Hepatic stellate cell (primary cell): ENCODE measurements around the gene MED13L.

Experiments
- DNase-seq: peaks from one replicate; pipeline ENCODE4 v3.0.0; 2011; ENCODE audit warnings: low spot score

The MED13L gene

DNA sequence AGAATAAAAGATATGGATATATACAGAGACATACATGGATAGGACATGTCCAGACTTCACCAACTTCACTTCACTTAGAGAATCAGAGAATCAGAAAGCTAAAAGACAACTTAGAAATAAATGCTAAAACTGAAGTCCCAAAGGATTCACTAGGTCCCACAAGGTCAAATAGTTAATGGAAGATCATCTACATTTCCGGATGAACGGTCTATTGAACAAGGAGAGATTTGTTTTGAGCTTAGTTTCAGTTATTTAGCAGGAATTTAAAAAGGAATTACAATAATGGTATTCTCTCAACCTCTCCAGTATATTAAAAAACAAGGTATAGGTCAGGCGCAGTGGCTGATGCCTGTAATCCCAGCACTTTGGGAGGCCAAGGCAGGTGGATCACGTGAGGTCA is 187.0 kb downstream of the MED13L start:
- DNase-seq: no peak

- no peak for DNase-seq
Measured at GRCh38 chr12:116089080-116089479, 188.4 kb downstream of the MED13L start.

DNA sequence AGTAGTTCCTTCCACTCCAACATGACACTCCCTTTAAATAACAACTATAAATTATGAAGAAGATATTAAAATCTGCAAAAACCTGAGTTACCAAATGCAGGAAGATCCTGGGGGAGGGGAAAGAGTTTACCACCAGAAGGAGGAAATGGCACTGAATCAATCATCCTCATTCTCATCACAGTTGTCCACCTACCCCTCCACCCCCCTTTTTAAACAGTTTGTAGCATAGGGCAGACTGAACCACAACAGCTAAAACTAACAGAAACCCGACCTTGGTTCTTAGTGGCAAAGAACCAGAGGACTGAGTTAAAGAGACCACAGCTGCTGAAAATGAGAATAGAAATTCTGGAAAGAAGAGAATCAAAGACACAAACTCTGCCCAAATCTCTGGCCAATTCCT is 189.5 kb downstream of the MED13L start:
- no peak for DNase-seq

GRCh38 chr12:116087399-116087798 is 190.1 kb downstream of the MED13L start:
- DNase-seq: no peak

GRCh38 chr12:116080415-116080814 is 197.1 kb downstream of the MED13L start:
- no peak for DNase-seq

- DNase-seq: no peak
Measured at GRCh38 chr12:116078396-116078795, 199.1 kb downstream of the MED13L start.

DNA sequence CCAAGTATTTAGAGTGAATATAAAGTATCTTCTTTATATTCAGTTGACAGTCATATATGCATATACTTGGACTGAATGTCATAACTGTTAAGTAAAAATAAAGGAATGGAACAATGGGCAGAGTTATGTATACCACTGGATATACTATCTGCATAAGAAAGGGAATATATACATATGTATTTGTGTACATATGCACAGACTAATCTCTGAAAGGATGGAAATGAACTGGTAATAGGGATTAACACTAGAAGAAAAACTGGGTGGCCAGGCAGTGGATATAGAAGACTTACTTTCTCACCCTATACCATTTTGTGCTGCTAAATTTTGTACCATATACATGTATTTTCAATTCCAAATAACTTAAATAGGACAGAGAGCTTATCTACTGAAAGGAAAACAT is 200.1 kb downstream of the MED13L start:
- no peak for DNase-seq

DNA sequence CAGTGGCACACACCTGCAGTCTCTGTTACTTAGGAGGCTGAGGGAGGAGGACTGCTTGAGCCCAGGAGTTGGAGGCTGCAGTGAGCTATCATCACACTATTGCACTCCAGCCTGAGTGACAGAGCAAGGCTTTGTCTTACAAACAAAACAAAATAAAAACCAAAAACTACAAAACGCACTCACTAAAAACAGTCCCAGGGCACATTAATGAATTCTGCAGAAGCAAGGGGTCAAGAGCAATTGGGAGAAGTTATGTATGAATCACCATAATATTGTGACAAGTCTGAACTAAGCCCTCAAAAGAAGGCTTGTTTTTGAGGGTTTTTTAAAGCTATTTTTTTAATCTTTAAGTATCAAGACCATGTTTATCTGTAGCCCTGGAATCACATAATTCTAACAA is 201.1 kb downstream of the MED13L start:
- no peak for DNase-seq

GRCh38 chr12:116074686-116075085 is 202.8 kb downstream of the MED13L start:
- DNase-seq: no peak

GRCh38 chr12:116071555-116072230 is 205.8 kb downstream of the MED13L start:
- DNase-seq: no peak

- no peak for DNase-seq
Measured at GRCh38 chr12:116070444-116070843, 207.0 kb downstream of the MED13L start.

DNA sequence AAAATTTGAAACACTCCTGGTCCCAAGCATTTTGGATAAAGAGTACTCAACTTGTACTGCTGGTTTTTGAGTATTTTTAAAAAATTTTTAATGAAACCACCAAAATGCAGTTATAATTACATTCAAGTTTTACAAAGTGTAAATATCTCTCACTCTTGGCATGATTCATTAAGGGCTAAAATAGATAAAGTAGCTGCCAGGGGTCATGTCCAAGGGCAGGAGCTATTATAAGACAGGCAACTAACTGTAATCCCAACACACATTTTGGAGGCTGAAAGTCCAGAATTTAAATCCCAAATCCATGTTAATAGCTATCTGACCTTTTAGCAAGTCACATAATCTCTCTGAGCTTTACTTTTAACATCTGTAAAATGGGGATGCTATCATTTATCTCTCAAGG is 207.6 kb downstream of the MED13L start:
- no peak for DNase-seq

- DNase-seq: no peak
Measured at GRCh38 chr12:116068853-116069252, 208.6 kb downstream of the MED13L start.

DNA sequence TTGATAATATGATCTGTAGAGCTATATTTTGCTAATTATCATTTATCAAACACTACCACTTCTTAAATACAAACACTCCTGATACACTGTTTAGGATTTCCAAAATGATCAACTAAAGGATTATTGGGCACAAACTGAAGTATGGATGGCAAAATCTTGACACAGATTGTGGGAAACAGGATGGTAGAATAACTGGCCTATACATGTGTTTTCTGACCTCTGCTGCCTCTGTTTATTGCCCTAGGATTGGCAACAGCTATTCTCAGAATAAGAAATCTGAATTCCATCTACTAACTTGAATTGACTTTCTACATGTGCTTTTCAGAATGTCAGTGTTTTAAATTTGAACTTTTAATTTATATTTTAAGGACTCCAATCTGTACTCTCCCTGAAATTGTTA is 209.1 kb downstream of the MED13L start:
- DNase-seq: no peak

DNA sequence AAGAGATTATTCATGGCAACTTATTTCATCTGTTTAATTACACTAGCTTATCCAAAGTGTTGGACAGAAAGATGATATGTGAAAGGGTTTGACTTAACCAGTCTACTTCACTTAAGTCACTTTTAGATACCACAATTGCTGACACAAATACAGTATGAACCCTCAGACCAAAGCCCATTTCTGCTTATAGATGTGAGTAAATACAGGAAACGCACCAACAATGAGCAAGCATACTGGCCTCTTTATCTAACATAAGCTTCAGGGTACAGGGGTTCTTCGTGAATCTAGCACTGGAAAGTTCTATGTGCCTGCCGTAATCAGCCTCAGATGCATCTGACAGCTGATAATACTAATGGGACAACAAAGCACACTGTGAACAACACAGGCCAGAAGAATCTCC is 209.6 kb downstream of the MED13L start:
- no peak for DNase-seq

- DNase-seq: peak; percentile 19
Measured at GRCh38 chr12:116066381-116067230, 210.9 kb downstream of the MED13L start.

DNA sequence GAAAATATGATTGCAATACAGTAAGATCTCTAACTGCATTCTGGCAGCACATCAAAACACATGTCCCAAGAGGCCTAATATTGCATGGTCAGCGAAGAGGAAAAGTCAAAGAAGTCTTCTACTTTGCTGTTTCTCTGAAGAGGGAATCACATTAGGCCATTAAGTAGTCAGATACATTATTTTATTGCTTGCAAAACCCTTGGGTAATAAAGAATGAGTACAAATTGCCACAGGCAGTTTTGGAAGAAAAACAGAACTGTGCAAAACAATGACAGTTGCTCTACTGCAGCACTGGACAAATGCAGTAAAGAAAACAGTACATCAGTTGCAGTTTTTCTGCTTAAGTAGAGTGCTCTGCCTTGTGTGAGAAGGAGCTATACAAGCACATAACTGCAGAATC is 211.9 kb downstream of the MED13L start:
- DNase-seq: no peak

DNA sequence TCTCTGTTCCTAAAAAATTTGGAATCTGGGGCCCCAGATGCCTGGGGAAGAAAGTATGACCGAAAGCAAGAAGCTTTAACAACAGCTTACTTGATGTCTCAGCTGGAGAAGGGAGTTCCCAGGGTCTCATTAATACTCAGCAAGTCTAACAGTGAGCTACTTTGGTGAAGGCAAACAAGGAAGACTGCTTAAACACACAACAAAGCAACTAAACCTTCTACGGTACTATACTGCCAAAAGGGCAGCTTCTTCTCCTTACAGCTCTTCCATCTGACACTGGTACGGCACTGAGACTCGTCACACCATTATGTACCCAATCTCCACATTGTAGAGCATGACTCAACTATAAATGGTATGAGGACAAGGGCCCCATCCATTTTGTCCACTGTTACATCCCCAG is 213.0 kb downstream of the MED13L start:
- DNase-seq: no peak

- DNase-seq: no peak
Measured at GRCh38 chr12:116062698-116063097, 214.8 kb downstream of the MED13L start.

DNA sequence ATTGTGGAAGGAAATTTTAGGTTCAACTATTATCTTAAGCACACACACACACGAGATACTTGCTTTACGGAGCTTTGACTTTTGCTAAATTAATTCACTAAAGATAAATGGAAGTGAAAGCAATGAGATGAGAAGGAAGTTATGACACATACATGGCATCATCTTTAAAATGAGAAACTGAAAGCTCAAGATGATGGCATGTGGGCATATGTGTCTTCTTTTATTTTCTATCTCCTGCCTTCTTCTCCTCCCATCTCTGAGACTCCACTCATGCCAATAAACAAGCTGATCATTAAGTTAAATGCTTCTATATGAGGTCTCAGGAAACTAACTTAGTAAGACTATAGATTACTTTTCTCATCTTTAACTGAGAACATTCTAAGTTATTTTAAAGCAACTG is 216.7 kb downstream of the MED13L start:
- DNase-seq: no peak

- no peak for DNase-seq
Measured at GRCh38 chr12:116059904-116060303, 217.6 kb downstream of the MED13L start.

GRCh38 chr12:116058574-116058973 is 218.9 kb downstream of the MED13L start:
- no peak for DNase-seq

DNA sequence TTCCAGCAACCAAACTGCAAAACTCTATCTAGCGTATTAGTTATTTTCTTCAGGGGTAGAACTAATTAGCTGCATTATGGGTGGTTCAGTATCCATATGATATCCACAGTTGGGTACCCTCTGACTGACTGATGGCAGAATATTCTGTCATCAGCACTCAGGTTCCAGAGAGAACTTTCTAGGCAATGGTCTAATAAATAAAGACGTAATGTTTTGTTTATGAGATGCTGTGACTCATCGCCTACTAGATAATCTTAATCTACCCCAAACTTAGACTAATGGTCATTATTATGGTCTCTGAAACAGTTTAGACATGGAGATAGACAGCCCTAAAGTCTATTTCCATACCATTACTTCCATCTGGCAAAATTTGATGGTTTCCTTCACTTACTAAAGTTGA is 220.1 kb downstream of the MED13L start:
- no peak for DNase-seq
